ENCODE data around the gene C1S. TPM values are rescaled to one million over a fixed set of nuclear protein-coding genes. Genes with fewer than 3 reads are reported as not detected.

C1S gene
- total RNA-seq, 1 experiment from 2014 or later, result 7.1 TPM

DNA sequence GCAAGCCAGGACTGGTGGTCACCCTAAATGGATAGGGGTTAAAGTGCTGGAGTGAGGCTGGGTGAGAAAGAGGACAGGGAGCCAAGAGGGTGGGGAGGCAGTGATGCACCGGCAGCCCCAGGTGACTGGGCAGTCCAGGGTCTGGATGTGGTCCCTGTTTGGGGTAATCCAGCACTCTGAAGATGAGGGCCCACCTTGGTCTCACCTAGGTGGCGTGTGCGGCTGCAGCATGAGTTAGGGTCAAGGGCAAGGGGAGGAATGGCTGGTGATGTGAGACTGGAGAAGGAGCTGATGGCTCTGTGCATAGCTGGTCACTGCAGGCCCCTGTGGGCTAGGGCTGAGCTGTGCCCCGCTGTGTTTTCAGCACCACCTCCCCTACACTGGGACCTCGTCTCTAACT is 50.1 kb downstream of the C1S start:
- BruUV-seq (replicated peaks), result no TSS peak
- DNase-seq, result no peak
- intact Hi-C loops (cut with micrococcal nuclease; ENCODE audit: unreplicated experiment), result loop anchor here (5.0 kb wide), 1 partner anchor 163 kb away; no protein-coding TSS in a partner anchor
- CTCF ChIA-PET, result interaction anchor here (0.7 kb wide), 1 partner anchor 50 kb away, joined by 3 read pairs; the partner anchor contains the start of gene C1S
- Mint-ChIP-seq H3K4me3 (ENCODE audit: low read depth, unreplicated experiment) (no peak overlapping the region), H3K4me1 (ENCODE audit: low read depth, unreplicated experiment) (peaks cover 17% of the 10 kb centered on the region), H3K9me3 (ENCODE audit: low read depth, unreplicated experiment) (peaks cover 6% of the 10 kb centered on the region), H3K36me3 (ENCODE audit: insufficient read depth, unreplicated experiment) (peaks cover 45% of the 10 kb centered on the region), H3K27ac (ENCODE audit: unreplicated experiment) (no peak overlapping the region), H3K27me3 (ENCODE audit: unreplicated experiment) (no peaks in the 10 kb centered on the region)
- TF ChIP-seq, protein P1, sequence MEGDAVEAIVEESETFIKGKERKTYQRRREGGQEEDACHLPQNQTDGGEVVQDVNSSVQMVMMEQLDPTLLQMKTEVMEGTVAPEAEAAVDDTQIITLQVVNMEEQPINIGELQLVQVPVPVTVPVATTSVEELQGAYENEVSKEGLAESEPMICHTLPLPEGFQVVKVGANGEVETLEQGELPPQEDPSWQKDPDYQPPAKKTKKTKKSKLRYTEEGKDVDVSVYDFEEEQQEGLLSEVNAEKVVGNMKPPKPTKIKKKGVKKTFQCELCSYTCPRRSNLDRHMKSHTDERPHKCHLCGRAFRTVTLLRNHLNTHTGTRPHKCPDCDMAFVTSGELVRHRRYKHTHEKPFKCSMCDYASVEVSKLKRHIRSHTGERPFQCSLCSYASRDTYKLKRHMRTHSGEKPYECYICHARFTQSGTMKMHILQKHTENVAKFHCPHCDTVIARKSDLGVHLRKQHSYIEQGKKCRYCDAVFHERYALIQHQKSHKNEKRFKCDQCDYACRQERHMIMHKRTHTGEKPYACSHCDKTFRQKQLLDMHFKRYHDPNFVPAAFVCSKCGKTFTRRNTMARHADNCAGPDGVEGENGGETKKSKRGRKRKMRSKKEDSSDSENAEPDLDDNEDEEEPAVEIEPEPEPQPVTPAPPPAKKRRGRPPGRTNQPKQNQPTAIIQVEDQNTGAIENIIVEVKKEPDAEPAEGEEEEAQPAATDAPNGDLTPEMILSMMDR (IDR thresholded peaks at IDR 0.05; ENCODE audit: unreplicated experiment), result no peak

DNA sequence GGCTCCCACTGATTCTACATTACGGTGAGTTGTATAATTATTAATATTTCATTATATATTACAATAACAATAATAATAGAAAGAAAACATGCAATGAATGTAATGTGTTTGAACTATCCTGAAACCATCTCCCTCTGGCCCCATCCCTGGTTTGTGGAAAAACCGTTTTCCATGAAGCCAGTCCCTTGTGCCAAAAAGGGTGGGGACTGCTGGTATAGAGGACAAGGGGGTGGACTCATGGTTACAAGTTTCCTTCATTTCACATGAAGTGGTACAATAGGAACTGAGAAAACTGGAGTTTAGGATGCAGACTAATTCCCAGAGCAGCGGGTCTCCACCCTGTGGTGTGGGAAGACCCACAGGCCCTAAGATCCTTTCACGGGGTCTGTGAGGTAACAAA is 51.5 kb downstream of the C1S start:
- TF ChIP-seq, protein P1 (IDR thresholded peaks at IDR 0.05; ENCODE audit: unreplicated experiment), result no peak
- DNase-seq, result no peak
- no TSS peak for BruUV-seq (replicated peaks)
- Mint-ChIP-seq H3K4me1 (ENCODE audit: low read depth, unreplicated experiment) (peaks cover 17% of the 10 kb centered on the region), H3K36me3 (ENCODE audit: insufficient read depth, unreplicated experiment) (peaks cover 41% of the 10 kb centered on the region), H3K4me3 (ENCODE audit: low read depth, unreplicated experiment) (no peak overlapping the region), H3K27me3 (ENCODE audit: unreplicated experiment) (no peaks in the 10 kb centered on the region), H3K27ac (ENCODE audit: unreplicated experiment) (no peak overlapping the region), H3K9me3 (ENCODE audit: low read depth, unreplicated experiment) (no peaks in the 10 kb centered on the region)
- intact Hi-C loops (cut with micrococcal nuclease; ENCODE audit: unreplicated experiment), result loop anchor here (5.0 kb wide), 1 partner anchor 165 kb away; no protein-coding TSS in a partner anchor
- CTCF ChIA-PET, result no interaction called here

DNA sequence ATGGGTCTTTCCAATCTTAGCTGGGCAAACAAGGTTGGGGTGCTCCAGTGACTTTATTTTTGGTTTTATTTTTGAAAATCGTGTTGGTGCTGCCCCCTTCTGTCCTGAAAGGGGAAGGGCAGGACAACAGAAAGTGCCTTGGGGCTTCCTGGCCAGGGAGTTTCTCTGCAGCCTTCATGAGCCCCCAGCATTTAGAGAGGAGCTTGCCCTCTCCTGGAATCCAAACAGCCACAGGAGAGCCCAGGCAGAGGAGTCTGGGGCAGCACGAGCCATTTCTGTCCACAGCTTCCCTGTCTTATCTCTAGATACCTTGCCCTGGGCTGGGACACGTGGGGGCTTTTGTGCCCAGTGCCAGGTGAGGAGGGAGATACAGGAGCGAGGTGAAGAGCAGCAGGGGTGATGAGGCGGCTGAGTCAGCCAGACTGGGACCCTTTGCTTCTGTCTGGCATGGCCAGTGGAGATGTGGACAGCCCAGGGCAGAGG is 52.9 kb downstream of the C1S start:
- H3K27ac Mint-ChIP-seq (ENCODE audit: unreplicated experiment), result no peak overlapping the region
- H3K4me3 Mint-ChIP-seq (ENCODE audit: low read depth, unreplicated experiment), result no peak overlapping the region
- intact Hi-C loops (cut with micrococcal nuclease; ENCODE audit: unreplicated experiment), result loop anchor here (5.0 kb wide), 1 partner anchor 166 kb away; no protein-coding TSS in a partner anchor
- peaks cover 32% of the 10 kb centered on the region for H3K36me3 Mint-ChIP-seq (ENCODE audit: insufficient read depth, unreplicated experiment)
- no peaks in the 10 kb centered on the region for H3K27me3 Mint-ChIP-seq (ENCODE audit: unreplicated experiment)
- CTCF ChIA-PET, result interaction anchor here (1.1 kb wide), 1 partner anchor 169 kb away, joined by 5 read pairs; no protein-coding TSS in a partner anchor
- BruUV-seq (replicated peaks), result no TSS peak
- H3K9me3 Mint-ChIP-seq (ENCODE audit: low read depth, unreplicated experiment), result no peaks in the 10 kb centered on the region
- peak; percentile 26 for DNase-seq
- TF ChIP-seq, protein P1 (IDR thresholded peaks at IDR 0.05; ENCODE audit: unreplicated experiment), result peak; percentile 84
- H3K4me1 Mint-ChIP-seq (ENCODE audit: low read depth, unreplicated experiment), result peaks cover 9% of the 10 kb centered on the region

DNA sequence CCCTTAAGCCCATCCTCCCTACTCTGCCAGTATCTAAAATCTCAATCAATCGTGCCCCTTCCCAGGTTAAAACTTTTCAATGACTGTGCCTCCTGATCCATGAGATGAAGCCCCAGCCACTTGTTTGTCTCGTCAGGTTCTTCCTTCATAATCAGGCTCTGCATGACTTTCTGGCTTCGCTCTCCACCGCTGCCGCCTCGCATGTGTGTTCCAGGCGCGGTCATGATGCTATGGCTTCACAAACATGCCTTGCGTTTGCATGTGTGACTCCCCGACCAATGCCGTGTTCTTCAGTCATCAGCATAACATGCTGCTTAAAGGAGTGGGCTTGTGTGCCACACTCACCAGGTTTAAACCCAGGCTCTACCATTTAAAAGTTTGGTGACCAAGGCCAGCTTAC is 53.5 kb downstream of the C1S start:
- intact Hi-C loops (cut with micrococcal nuclease; ENCODE audit: unreplicated experiment), result loop anchor here (5.0 kb wide), 1 partner anchor 167 kb away; no protein-coding TSS in a partner anchor

More for the DNA sequence above, 53.5 kb downstream of the C1S start:
- Mint-ChIP-seq H3K27ac (ENCODE audit: unreplicated experiment) (no peak overlapping the region), H3K36me3 (ENCODE audit: insufficient read depth, unreplicated experiment) (peaks cover 27% of the 10 kb centered on the region), H3K4me3 (ENCODE audit: low read depth, unreplicated experiment) (no peak overlapping the region), H3K27me3 (ENCODE audit: unreplicated experiment) (no peaks in the 10 kb centered on the region), H3K4me1 (ENCODE audit: low read depth, unreplicated experiment) (peaks cover 9% of the 10 kb centered on the region), H3K9me3 (ENCODE audit: low read depth, unreplicated experiment) (no peaks in the 10 kb centered on the region)
- CTCF ChIA-PET, result interaction anchor here (1.1 kb wide), 1 partner anchor 169 kb away, joined by 5 read pairs; no protein-coding TSS in a partner anchor
- DNase-seq, result no peak
- BruUV-seq (replicated peaks), result no TSS peak
- TF ChIP-seq, protein P1 (IDR thresholded peaks at IDR 0.05; ENCODE audit: unreplicated experiment), result no peak

Data from Calu3 (cell line).